Urinary bladder (tissue), 4 donors: ENCODE results near the gene COBL. TPM values are rescaled to one million over a fixed set of nuclear protein-coding genes. Genes with fewer than 3 reads are reported as not detected.
"Not testable (repeated sequence)": the region's sequence is repeated elsewhere in the genome, so short reads cannot be mapped to it uniquely, and the experiment has no call there.

ENCODE experiments used
- DNase-seq: peaks from one replicate; pipeline ENCODE4 v3.0.0-alpha.2; 2015; ENCODE audit errors: extremely low spot score
- H3K27ac ChIP-seq: one replicate; pipeline ENCODE4 v1.5.1; 2013; ENCODE audit warnings: low read depth, mild to moderate bottlenecking, moderate library complexity
- H3K36me3 ChIP-seq: one replicate; pipeline ENCODE4 v1.6.1; 2013; ENCODE audit warnings: mild to moderate bottlenecking, moderate library complexity; ENCODE audit not compliant: insufficient read depth
- H3K4me1 ChIP-seq: one replicate; pipeline ENCODE4 v1.6.1; 2013; ENCODE audit warnings: mild to moderate bottlenecking, moderate library complexity; ENCODE audit not compliant: insufficient read depth
- H3K4me3 ChIP-seq: one replicate; pipeline ENCODE4 v1.5.1; 2013; ENCODE audit warnings: low read depth, low read length
- WGBS: extraction: QIAGEN DNeasy Blood & Tissue Kit; methylation state at CpG from one replicate; pipeline ENCODE4 v1.1.7; 2013; 5-methylcytosine and 5-hydroxymethylcytosine counted together
- polyA plus RNA-seq: library from polyadenylated mRNA; stranded (reverse); fragments of 200-250 nt; gene quantifications from one replicate; pipeline ENCODE4 v1.2.3, GENCODE V29; 2013
- total RNA-seq: library from RNA; depleted of rRNA; stranded (reverse); fragments of >200 nt; gene quantifications from one replicate; pipeline ENCODE4 v1.2.3, GENCODE V29; 2014
- donor health status: healthy with polysubstance abuse.
- donor health status: healthy.

The COBL gene
- total and polyA plus RNA-seq, 2 donors = 1.6 to 3.3 TPM

DNA sequence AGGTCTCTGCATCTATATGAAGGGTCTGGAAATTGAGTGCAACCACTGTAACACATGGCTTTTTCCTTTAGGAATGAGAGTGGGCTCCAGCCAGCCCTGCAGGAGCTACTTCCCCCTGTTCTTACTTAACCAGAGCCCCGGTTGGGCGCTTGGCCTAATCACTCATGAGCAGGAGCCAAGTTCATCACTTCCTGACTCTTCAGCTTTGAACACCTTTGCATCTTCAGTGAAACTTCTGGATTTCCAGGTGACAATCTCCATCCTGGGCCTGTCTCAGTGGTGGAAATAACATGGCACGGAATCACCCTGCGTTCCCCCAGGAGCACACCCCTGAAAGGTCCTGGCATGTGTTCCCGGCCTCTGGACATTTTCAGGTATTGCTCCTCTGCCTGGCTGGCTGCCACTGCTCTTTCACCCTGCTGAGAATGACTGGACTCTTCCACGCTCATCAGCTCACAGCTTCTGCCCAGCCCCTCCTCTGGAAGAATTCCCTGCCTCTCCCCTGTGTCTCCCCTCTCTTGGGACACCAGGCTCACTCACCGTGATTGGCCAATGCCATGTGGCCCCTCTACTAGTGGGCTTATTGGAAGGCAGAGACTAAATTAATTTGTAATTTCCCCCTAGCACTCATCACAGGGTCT is 304.8 kb downstream of the COBL start:
- Histone ChIP-seq H3K36me3 (no peaks in the 10 kb centered on the region), H3K4me3 (no peak overlapping the region), H3K27ac (no peak overlapping the region), H3K4me1 (no peaks in the 10 kb centered on the region)
- no peak for DNase-seq
- WGBS = 84% methylated on average over 7 of the region's 7 CpGs

GRCh38 chr7:51010534-51010933 is 306.1 kb downstream of the COBL start:
- H3K4me1 ChIP-seq = no peaks in the 10 kb centered on the region
- 83% methylated on average over 7 of the region's 7 CpGs for WGBS
- H3K4me3 ChIP-seq = no peak overlapping the region
- no peak for DNase-seq
- no peak overlapping the region for H3K27ac ChIP-seq
- no peaks in the 10 kb centered on the region for H3K36me3 ChIP-seq

DNA sequence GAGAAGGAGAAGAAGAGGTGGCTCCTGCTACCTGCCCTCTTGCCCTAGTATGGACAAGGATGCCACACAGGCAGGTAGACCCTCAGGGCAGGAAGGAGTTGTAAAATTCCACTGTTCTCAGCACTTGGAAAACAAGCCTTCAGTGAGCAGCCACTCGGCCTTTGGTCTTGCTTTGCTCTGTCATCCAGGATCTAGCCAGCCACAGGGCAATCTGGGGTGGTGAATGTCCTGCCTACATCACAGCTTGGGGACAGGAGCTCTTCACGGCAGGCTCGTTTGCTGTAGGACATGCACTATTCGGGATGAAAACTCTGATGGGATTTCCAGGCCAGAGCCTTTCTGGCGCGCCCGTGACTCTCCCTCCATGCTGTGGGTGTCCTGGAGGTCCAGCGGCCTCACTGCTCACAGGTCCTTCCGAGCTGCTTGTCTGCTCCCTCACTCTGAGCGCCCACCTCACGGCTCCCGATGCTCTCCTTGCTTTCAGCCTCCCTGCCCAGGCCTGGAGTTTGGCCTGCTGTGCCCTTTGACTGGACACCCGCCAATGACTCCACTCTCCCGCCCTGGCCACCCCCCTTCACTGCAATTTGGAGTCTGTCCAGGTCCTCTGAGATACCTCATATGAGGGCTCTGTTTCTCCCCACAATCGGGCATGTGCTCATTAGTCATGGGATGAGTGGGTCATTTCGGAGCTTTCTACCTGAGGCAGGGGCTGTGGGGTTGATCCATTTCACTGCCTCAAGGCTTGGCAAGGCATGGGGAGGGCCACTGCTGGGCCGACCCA is 306.7 kb downstream of the COBL start:
- no peaks in the 10 kb centered on the region for H3K4me1 ChIP-seq
- no peak overlapping the region for H3K4me3 ChIP-seq
- DNase-seq = no peak
- 68% methylated on average over 17 of the region's 17 CpGs for WGBS
- no peaks in the 10 kb centered on the region for H3K36me3 ChIP-seq
- H3K27ac ChIP-seq = no peak overlapping the region

- Histone ChIP-seq H3K4me1 (no peaks in the 10 kb centered on the region), H3K27ac (no peak overlapping the region)
- WGBS = 92% methylated on average over 21 of the region's 21 CpGs
Observed at GRCh38 chr7:51007551-51008505, 308.8 kb downstream of the COBL start.

GRCh38 chr7:51006483-51007235 is 309.9 kb downstream of the COBL start:
- Histone ChIP-seq H3K36me3 (no peaks in the 10 kb centered on the region), H3K4me1 (no peaks in the 10 kb centered on the region), H3K27ac (no peak overlapping the region), H3K4me3 (no peak overlapping the region)
- DNase-seq = no peak
- WGBS = 84% methylated on average over 3 of the region's 3 CpGs

More at GRCh38 chr7:51007551-51008505, 308.8 kb downstream of the COBL start:
- H3K4me3 ChIP-seq = no peak overlapping the region
- DNase-seq = no peak
- no peaks in the 10 kb centered on the region for H3K36me3 ChIP-seq

DNA sequence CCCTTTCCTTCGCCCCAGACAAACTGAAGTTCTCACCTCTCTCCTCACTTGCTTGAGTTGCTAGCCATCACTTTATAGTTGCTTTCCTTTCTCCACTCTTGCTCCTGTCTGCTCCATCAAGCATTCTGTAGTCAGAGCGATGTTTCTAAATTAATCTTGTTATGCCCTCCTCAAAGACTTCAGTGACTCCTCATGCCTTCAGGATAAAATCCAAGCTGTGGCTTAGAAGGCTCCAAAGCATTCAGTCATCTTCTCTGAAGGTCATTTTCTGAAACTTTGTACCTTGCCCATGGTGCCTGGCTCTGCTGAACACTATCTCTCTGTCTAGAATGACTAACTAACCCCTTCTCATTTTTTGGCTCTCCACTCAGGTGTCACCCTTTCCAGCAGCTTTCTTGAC is 311.5 kb downstream of the COBL start:
- Histone ChIP-seq H3K4me3 (no peak overlapping the region), H3K4me1 (no peaks in the 10 kb centered on the region), H3K36me3 (no peaks in the 10 kb centered on the region), H3K27ac (no peak overlapping the region)
- no peak for DNase-seq
- 61% methylated on average over 2 of the region's 2 CpGs for WGBS

GRCh38 chr7:51000956-51001355 is 315.7 kb downstream of the COBL start:
- H3K4me3 ChIP-seq = no peak overlapping the region
- no peak overlapping the region for H3K27ac ChIP-seq
- H3K36me3 ChIP-seq = no peaks in the 10 kb centered on the region
- WGBS = 63% methylated on average over 3 of the region's 3 CpGs
- H3K4me1 ChIP-seq = no peaks in the 10 kb centered on the region
- no peak for DNase-seq

DNA sequence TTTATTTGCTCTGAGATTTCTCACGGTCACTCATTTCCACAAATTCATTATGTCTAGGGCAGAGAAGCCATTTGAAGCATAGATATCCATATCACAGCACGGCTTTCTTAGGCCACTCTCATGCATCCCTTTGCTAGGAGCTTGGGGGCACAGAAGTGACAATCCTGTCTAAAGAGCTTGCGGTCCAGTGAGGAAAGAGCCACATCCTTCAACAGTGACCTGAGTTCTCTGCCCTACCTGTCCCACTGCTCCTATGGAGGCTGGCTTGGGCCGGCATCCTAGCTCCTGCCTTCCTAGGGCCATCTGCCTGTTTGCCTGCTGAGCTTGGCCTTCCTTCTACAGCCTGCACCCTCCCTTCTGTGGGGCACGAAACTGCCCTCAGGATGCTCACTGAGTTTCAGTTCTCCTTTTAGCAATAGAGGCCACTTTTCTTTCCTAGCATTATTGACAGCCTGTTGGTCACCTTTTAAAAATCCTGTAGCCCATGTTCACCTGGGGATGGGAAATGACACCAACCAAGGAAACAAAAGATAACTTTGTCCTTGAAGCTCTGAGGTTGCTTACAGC is 321.8 kb downstream of the COBL start:
- DNase-seq = no peak
- 73% methylated on average over 5 of the region's 5 CpGs for WGBS
- H3K4me1 ChIP-seq = no peaks in the 10 kb centered on the region
- no peaks in the 10 kb centered on the region for H3K36me3 ChIP-seq
- H3K27ac ChIP-seq = no peak overlapping the region
- H3K4me3 ChIP-seq = no peak overlapping the region

- not testable (repeated sequence) for H3K27ac ChIP-seq, H3K36me3 ChIP-seq, H3K4me1 ChIP-seq, DNase-seq, H3K4me3 ChIP-seq
- WGBS = 95% methylated on average over 1 of the region's 1 CpG
Observed at GRCh38 chr7:50990214-50990613, 326.4 kb downstream of the COBL start.

- H3K27ac ChIP-seq = no peak overlapping the region
- 91% methylated on average over 1 of the region's 1 CpG for WGBS
- no peak overlapping the region for H3K4me3 ChIP-seq
- no peaks in the 10 kb centered on the region for H3K4me1 ChIP-seq
- H3K36me3 ChIP-seq = no peaks in the 10 kb centered on the region
- no peak for DNase-seq
Observed at GRCh38 chr7:50988988-50989387, 327.6 kb downstream of the COBL start.

DNA sequence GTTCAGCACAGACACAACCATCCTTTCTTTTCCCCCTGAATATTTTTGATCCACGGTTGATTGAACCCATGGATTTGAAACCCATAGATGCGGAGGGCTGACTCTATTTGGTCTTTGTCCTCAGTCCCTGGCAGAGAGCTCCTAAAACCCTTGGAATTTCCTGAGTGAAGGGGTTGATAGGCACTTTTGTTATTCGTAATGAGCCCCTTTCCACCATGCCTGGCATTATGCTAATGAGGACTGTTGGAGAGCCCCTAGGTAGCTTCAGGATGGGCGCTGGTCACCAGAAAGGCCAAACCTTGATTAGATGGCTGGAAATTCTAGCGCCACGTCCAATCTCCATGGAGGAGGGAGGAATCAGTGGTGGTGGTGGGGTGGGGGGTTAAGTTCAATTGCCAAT is 328.1 kb downstream of the COBL start:
- H3K36me3 ChIP-seq = no peaks in the 10 kb centered on the region
- WGBS = 85% methylated on average over 6 of the region's 6 CpGs
- H3K27ac ChIP-seq = no peak overlapping the region
- no peak overlapping the region for H3K4me3 ChIP-seq
- DNase-seq = no peak
- H3K4me1 ChIP-seq = no peaks in the 10 kb centered on the region

- Histone ChIP-seq H3K27ac (no peak overlapping the region), H3K4me3 (no peak overlapping the region), H3K36me3 (no peaks in the 10 kb centered on the region), H3K4me1 (no peaks in the 10 kb centered on the region)
- 74% methylated on average over 4 of the region's 4 CpGs for whole genome bisulfite sequencing
- DNase-seq = no peak
Observed at GRCh38 chr7:50985096-50985495, 331.5 kb downstream of the COBL start.

GRCh38 chr7:50983850-50984249 is 332.8 kb downstream of the COBL start:
- DNase-seq = no peak

More at GRCh38 chr7:50983850-50984249, 332.8 kb downstream of the COBL start:
- Histone ChIP-seq H3K4me3 (no peak overlapping the region), H3K36me3 (no peaks in the 10 kb centered on the region), H3K4me1 (no peaks in the 10 kb centered on the region), H3K27ac (no peak overlapping the region)
- WGBS = 25% methylated on average over 1 of the region's 1 CpG
